GDM1 (cell line): Measurements from ENCODE around the gene NTSR1.

ENCODE experiments used
- DNase-seq: peaks from one replicate; lab custom pipeline; 2025; lab: John Stamatoyannopoulos, UW

Gene NTSR1

GRCh38 chr20:62787321-62787720 is 78.7 kb downstream of the NTSR1 start:
- DNase-seq, result peak; percentile 52

DNA sequence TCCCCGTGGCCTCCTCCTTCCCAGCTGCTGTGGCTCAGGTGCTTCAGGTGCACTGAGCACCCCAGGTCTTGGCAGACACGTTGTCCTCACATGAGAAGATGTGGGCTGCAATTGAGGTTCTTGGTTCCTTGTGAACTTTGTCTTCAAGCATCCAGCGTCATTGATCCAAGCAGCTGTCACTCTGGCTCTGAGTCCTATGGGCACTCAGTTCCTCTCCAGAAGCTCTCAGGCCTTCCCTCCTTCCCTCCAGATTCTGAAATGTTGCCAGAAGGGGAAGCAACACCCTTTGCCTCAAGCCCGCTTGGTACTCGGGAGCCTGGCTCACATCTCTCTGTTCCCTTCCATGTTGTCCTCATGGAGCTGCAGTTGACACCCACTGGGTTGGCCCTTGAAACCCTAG is 79.2 kb downstream of the NTSR1 start:
- DNase-seq, result no peak

DNA sequence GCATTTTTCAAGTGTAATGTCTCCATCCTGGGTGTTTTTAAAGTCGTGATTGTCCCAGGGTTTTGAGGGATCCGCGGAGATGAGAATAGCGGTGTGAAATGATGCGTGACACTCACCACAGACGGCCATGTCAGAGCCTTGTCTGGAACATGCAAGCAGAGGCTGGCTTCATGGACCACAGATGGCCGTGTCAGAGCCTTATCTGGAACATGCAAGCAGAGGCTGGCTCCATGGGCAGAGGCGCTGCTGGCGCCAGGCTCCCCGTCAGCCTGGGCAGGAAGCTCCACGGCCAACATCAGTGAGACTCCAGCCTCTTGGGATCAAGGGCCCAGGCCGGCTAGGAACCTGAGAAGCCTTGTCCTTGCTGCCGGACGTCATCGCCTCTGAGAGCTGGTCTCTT is 80.0 kb downstream of the NTSR1 start:
- no peak for DNase-seq

- DNase-seq, result no peak
Observed at GRCh38 chr20:62790075-62790474, 81.4 kb downstream of the NTSR1 start.

DNA sequence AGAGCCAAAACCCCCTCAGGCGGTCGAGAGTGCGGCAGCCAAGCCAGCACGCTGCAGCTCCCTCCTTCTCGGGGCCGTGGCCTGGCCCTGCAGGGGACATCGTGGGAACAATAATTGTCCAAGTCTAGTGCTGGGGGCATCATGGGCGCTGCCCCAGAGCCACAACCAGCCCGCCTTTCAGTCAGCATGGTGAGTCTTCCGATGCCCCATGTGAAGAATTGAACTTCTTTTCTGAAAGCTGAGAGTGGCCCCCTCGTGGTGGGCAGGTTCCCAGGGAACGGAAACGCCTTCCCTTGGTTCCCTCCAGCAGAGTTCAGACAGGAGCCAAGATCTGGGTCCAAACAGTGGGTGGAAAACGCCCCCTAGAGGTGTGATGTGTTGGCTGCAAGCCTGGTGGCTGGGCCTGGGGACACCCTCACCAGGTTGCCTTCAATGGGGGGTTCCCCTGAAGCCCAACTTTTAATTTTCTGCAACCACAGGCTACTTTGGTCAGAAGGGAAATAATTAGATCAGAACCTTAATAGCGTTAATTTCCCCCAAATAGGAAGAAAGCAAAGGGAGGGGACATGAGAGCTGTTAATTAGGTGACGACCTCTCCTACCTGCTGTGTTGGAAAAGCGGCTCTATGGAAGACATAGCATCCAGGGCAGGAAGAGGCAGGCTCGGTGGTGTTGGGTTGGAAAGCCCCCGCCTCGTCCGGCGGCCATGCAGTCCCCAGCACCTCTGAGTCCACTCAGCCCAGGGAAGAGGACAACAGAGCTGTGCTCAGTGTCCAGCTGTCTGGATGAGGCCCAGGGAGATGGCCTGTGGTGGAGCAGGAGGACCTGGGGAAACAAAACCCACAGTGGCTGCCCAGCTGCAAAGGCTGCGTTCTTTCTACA is 82.9 kb downstream of the NTSR1 start:
- peak; percentile 83 for DNase-seq

GRCh38 chr20:62792182-62792939 is 83.7 kb downstream of the NTSR1 start:
- DNase-seq, result no peak

GRCh38 chr20:62792940-62793756 is 84.5 kb downstream of the NTSR1 start:
- no peak for DNase-seq

- DNase-seq, result no peak
Observed at GRCh38 chr20:62793757-62794006, 85.0 kb downstream of the NTSR1 start.

DNA sequence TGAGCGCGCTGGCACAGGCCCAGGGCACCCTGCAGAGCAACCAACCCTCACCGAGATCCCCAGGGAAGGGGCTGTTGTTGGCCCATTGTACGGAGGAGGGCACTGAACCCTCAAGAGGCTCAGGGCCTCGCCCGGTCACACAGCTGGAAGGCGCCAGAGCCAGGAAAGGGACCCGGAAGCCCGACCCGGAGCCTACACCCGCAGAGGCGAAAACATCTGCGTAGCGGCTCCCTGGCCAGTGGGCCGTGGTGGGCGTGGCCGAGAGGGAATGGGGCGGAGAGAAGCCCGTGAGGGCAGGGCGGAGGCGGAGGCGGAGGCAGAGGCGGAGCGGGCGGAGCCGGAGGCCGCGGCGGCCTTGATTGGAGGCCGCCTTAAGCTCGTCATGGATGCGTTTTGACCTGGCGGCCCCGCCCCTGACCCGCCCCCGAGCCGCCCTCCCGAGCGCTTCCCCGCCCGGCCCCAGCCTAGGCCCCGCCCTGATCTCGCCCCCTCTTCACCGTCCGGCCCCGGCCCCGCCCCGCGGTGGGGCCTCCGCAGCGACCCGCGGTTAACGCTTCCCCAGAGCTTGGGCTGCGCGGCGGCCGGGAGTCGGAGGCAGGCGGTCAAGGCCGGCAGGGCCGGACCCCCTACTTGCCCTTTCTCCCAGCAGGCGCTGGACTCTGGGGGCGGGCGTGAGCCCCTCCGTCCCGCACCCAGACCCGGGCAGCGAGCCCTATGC is 85.5 kb downstream of the NTSR1 start:
- peak; percentile 94 for DNase-seq

- peak; percentile 64 for DNase-seq
Observed at GRCh38 chr20:62795023-62795761, 86.6 kb downstream of the NTSR1 start.

GRCh38 chr20:62796699-62797491 is 88.3 kb downstream of the NTSR1 start:
- no peak for DNase-seq

- no peak for DNase-seq
Observed at GRCh38 chr20:62797671-62798532, 89.3 kb downstream of the NTSR1 start.

DNA sequence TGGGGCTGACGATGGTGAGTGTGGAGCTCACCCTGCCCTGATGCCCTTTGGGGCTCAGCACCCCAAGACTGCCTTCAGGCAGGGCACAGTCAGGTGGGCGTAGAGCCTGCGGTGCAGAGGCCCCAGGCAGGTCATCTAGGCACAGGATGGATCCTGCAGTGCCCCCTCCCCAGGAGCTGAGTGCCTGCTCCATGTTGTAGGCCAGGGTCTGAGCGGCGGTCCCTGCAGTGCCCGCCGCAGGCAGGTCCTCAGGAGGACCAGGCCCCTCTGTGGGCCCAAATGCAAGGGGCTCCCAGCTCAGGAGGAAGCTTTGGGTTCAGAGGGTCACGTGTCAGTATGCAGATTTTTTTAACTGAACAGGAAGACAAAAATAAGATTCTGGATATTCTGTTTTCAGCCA is 90.4 kb downstream of the NTSR1 start:
- DNase-seq, result no peak

- no peak for DNase-seq
Observed at GRCh38 chr20:62799459-62799858, 90.8 kb downstream of the NTSR1 start.

- no peak for DNase-seq
Observed at GRCh38 chr20:62799873-62800272, 91.2 kb downstream of the NTSR1 start.

- DNase-seq, result no peak
Observed at GRCh38 chr20:62800314-62801259, 92.0 kb downstream of the NTSR1 start.

DNA sequence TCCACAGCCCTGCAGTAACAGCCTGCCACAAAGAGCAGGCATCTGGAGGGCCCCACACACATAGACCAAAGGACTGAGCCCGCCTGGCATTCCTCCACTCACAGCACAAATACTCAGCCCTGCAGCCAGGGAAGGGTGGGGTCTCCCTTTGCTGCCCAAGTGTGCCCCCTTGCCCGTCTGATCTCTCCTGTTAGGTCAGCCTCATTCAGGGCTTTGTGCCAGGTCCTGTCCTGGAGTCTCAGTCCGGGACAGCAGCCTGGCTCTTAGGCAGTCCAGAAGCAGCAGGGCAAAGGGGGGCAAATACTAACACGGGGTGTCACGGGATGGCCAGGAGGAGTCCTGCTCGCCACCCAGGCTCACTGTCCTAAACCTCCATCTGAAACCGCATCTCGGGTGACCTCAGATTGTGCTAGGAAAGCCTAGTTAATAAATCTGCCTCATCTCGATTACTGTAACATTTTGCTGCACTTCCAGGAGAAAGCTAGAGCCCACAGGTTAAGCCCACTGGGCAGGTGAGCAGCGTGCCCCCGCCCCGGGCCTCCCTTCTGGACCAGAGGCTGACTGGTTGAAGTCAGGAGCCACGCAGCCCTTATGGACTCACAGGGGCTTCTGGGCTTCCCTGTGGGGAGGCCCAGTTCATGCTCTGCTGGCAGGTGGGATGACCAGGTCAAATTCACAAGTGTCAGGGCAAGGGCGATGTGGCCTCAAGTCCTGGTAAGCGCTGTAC is 92.8 kb downstream of the NTSR1 start:
- DNase-seq, result no peak
